ENCODE data around the gene FETUB.

DNA sequence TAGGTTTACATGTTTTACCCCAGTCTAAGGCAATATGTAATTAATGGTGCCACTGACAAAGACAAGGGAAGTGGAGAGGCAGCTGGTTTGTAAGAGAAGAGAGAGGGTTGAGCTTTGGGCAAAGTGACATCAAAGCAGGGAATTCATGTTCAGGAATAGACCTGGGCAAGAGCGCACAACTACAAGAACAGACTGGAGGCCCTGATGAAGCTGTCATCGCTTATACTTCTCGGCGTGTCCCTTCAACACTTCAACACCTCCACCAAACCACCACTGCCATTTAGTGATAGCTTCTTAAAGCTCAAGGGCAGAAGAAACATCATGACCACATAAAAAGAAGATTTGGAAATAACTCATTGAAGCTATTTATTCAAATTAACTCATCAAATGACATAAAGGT is 57.3 kb downstream of the FETUB start:
- TF ChIP-seq, protein P1, sequence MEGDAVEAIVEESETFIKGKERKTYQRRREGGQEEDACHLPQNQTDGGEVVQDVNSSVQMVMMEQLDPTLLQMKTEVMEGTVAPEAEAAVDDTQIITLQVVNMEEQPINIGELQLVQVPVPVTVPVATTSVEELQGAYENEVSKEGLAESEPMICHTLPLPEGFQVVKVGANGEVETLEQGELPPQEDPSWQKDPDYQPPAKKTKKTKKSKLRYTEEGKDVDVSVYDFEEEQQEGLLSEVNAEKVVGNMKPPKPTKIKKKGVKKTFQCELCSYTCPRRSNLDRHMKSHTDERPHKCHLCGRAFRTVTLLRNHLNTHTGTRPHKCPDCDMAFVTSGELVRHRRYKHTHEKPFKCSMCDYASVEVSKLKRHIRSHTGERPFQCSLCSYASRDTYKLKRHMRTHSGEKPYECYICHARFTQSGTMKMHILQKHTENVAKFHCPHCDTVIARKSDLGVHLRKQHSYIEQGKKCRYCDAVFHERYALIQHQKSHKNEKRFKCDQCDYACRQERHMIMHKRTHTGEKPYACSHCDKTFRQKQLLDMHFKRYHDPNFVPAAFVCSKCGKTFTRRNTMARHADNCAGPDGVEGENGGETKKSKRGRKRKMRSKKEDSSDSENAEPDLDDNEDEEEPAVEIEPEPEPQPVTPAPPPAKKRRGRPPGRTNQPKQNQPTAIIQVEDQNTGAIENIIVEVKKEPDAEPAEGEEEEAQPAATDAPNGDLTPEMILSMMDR (IDR thresholded peaks at IDR 0.05; ENCODE audit: poor library complexity): no peak
- TF ChIP-seq EZH2 (IDR thresholded peaks at IDR 0.05; ENCODE audit: borderline replicate concordance): no peak
